Measurements from ENCODE around the gene SLC26A3. TPM values are rescaled to one million over a fixed set of nuclear protein-coding genes. Genes with fewer than 3 reads are reported as not detected.

Gene SLC26A3
- total RNA-seq, 1 experiment from 2014 or later, result not detected

GRCh38 chr7:107815254-107815882 is 12.3 kb upstream of the SLC26A3 start:
- Histone ChIP-seq H2AFZ (ENCODE audit: low read length) (no peak overlapping the region), H3K4me2 (ENCODE audit: low read length) (no peak overlapping the region), H3K79me2 (ENCODE audit: low read length) (no peaks in the 10 kb centered on the region), H3F3A (ENCODE audit: low read length, unreplicated experiment) (no peaks in the 10 kb centered on the region), H3K36me3 (ENCODE audit: low read depth, low read length) (no peaks in the 10 kb centered on the region), H3K4me3 (ENCODE audit: low read length) (no peak overlapping the region), H3K4me1 (ENCODE audit: insufficient read depth, low read length) (no peaks in the 10 kb centered on the region), H3K9ac (ENCODE audit: low read length) (no peak overlapping the region), H3K9me3 (ENCODE audit: low read length) (no peaks in the 10 kb centered on the region), H4K20me1 (ENCODE audit: low read length) (no peaks in the 10 kb centered on the region), H3K9me2 (replicated peaks; ENCODE audit: low read length) (no peaks in the 10 kb centered on the region), H3K27ac (ENCODE audit: low read length) (no peak overlapping the region), H3K27me3 (ENCODE audit: low read length) (peaks cover 6% of the 10 kb centered on the region; the same call in 1 of the 2 replicates)
- intact Hi-C loops (cut with micrococcal nuclease), result no loop called here
- TF ChIP-seq EZH2 (IDR thresholded peaks at IDR 0.05; ENCODE audit: low read length, unreplicated experiment), result no peak
- TF ChIP-seq CTCF (conservative IDR thresholded peaks at IDR 0.05; ENCODE audit: low read depth, low read length), result no peak
- no peak for TF ChIP-seq EZH2phosphoT487 (IDR thresholded peaks at IDR 0.05; ENCODE audit: borderline replicate concordance, low read length)
- ATAC-seq (no peak), DNase-seq (no peak)
- BruUV-seq (replicated peaks), result no TSS peak
- ChIA-PET POLR2A (ENCODE audit: unreplicated experiment) (no interaction called here), CTCF (interaction anchor here (1.0 kb wide), 1 partner anchor 59 kb away, joined by 4 read pairs; no protein-coding TSS in a partner anchor)

DNA sequence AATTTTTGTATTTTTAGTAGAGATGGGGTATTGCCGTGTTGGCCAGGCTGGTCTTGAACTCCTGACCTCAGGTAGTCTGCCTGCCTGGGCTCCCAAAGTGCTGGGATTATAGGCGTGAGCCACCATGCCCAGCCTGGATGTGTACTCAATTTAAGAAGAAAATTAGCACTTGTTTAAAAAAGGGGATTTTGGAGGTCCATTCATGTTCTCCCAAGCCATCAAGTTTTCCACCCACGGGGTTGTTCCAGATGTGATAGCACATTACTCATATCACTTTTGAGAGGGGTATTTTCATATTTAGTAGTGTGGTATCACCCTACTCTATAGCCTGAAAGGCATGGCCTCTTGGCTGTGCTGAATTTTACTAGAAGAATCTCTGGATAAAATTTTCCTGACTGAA is 10.5 kb upstream of the SLC26A3 start:
- DNase-seq (no peak), ATAC-seq (no peak)
- H3K79me2 ChIP-seq (ENCODE audit: low read length), result no peaks in the 10 kb centered on the region
- H3K36me3 ChIP-seq (ENCODE audit: low read depth, low read length), result no peaks in the 10 kb centered on the region
- H3K4me1 ChIP-seq (ENCODE audit: insufficient read depth, low read length), result no peaks in the 10 kb centered on the region
- no peaks in the 10 kb centered on the region for H3K9me3 ChIP-seq (ENCODE audit: low read length)
- H3F3A ChIP-seq (ENCODE audit: low read length, unreplicated experiment), result no peaks in the 10 kb centered on the region
- no peak overlapping the region for H2AFZ ChIP-seq (ENCODE audit: low read length)
- no peak overlapping the region for H3K27ac ChIP-seq (ENCODE audit: low read length)
- BruUV-seq (replicated peaks), result no TSS peak
- H3K27me3 ChIP-seq (ENCODE audit: low read length), result no peaks in the 10 kb centered on the region; the same call in 1 of the 2 replicates
- H4K20me1 ChIP-seq (ENCODE audit: low read length), result no peaks in the 10 kb centered on the region
- no peak overlapping the region for H3K4me3 ChIP-seq (ENCODE audit: low read length)
- intact Hi-C loops (cut with micrococcal nuclease), result no loop called here
- no peaks in the 10 kb centered on the region for H3K9me2 ChIP-seq (replicated peaks; ENCODE audit: low read length)
- ChIA-PET POLR2A (ENCODE audit: unreplicated experiment) (no interaction called here), CTCF (no interaction called here)
- no peak overlapping the region for H3K4me2 ChIP-seq (ENCODE audit: low read length)
- H3K9ac ChIP-seq (ENCODE audit: low read length), result no peak overlapping the region
- TF ChIP-seq EZH2 (IDR thresholded peaks at IDR 0.05; ENCODE audit: low read length, unreplicated experiment), result no peak
- no peak for TF ChIP-seq EZH2phosphoT487 (IDR thresholded peaks at IDR 0.05; ENCODE audit: borderline replicate concordance, low read length)
- TF ChIP-seq CTCF (conservative IDR thresholded peaks at IDR 0.05; ENCODE audit: low read depth, low read length), result no peak

DNA sequence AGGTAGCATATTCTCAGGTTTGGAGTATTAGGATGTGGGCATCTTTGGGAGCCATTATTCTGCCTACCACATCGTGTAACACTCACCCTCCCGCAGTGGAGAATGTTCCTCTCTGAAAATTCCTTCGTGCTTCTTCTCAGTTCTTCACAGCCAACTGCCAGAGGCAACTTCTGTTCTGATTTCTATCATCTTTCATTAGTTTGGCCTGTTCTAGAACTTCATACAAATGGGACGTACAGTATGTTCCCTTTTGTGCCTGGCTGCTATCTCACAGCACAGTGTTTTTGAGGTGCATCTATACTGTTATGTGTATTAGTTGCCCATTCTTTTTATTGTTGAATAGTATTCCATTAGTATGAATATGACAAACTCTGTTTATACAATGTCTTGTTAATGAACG is 8.9 kb upstream of the SLC26A3 start:
- no peaks in the 10 kb centered on the region for H3K27me3 ChIP-seq (ENCODE audit: low read length)
- DNase-seq (no peak), ATAC-seq (no peak)
- no peaks in the 10 kb centered on the region for H3K79me2 ChIP-seq (ENCODE audit: low read length)
- H2AFZ ChIP-seq (ENCODE audit: low read length), result no peak overlapping the region
- no peak overlapping the region for H3K9ac ChIP-seq (ENCODE audit: low read length)
- no peaks in the 10 kb centered on the region for H3K9me2 ChIP-seq (replicated peaks; ENCODE audit: low read length)
- H4K20me1 ChIP-seq (ENCODE audit: low read length), result no peaks in the 10 kb centered on the region
- POLR2A ChIA-PET (ENCODE audit: unreplicated experiment), result no interaction called here
- no peaks in the 10 kb centered on the region for H3K36me3 ChIP-seq (ENCODE audit: low read depth, low read length)
- BruUV-seq (replicated peaks), result no TSS peak
- H3K9me3 ChIP-seq (ENCODE audit: low read length), result no peaks in the 10 kb centered on the region
- no peak overlapping the region for H3K27ac ChIP-seq (ENCODE audit: low read length)
- intact Hi-C loops (cut with micrococcal nuclease), result no loop called here
- H3F3A ChIP-seq (ENCODE audit: low read length, unreplicated experiment), result no peaks in the 10 kb centered on the region
- TF ChIP-seq EZH2phosphoT487 (IDR thresholded peaks at IDR 0.05; ENCODE audit: borderline replicate concordance, low read length) (no peak), CTCF (conservative IDR thresholded peaks at IDR 0.05; ENCODE audit: low read depth, low read length) (no peak), EZH2 (IDR thresholded peaks at IDR 0.05; ENCODE audit: low read length, unreplicated experiment) (no peak)
- H3K4me2 ChIP-seq (ENCODE audit: low read length), result no peak overlapping the region
- no peaks in the 10 kb centered on the region for H3K4me1 ChIP-seq (ENCODE audit: insufficient read depth, low read length)
- CTCF ChIA-PET, result no interaction called here
- H3K4me3 ChIP-seq (ENCODE audit: low read length), result no peak overlapping the region

Measured in PC-3 (cell line).